Activated CD4-positive, alpha-beta T cell treated with anti-CD3 and anti-CD28 coated beads for 48 hours (primary cell): ENCODE measurements around the gene ZNF521.

Source experiments
- DNase-seq: peaks from one replicate; pipeline ENCODE4 v3.0.0-alpha.2; 2020

The ZNF521 gene

GRCh38 chr18:25335062-25335461 lies 16.9 kb downstream of the ZNF521 start:
- no peak for DNase-seq

GRCh38 chr18:25334588-25334987 lies 17.4 kb downstream of the ZNF521 start:
- no peak for DNase-seq

- DNase-seq, result no peak
Observed at GRCh38 chr18:25332002-25332401, 20.0 kb downstream of the ZNF521 start.

- DNase-seq, result no peak
Observed at GRCh38 chr18:25329783-25330182, 22.2 kb downstream of the ZNF521 start.

- no peak for DNase-seq
Observed at GRCh38 chr18:25327584-25327983, 24.4 kb downstream of the ZNF521 start.

GRCh38 chr18:25326361-25326952 lies 25.5 kb downstream of the ZNF521 start:
- no peak for DNase-seq

GRCh38 chr18:25322806-25323205 lies 29.2 kb downstream of the ZNF521 start:
- no peak for DNase-seq

GRCh38 chr18:25316381-25317018 lies 35.5 kb downstream of the ZNF521 start:
- DNase-seq, result no peak

GRCh38 chr18:25314838-25315190 lies 37.2 kb downstream of the ZNF521 start:
- DNase-seq, result no peak

GRCh38 chr18:25314151-25314837 lies 37.7 kb downstream of the ZNF521 start:
- no peak for DNase-seq

GRCh38 chr18:25313268-25313667 lies 38.7 kb downstream of the ZNF521 start:
- no peak for DNase-seq

- DNase-seq, result no peak
Observed at GRCh38 chr18:25310045-25310444, 41.9 kb downstream of the ZNF521 start.

- no peak for DNase-seq
Observed at GRCh38 chr18:25308381-25308780, 43.6 kb downstream of the ZNF521 start.

- no peak for DNase-seq
Observed at GRCh38 chr18:25307192-25307591, 44.8 kb downstream of the ZNF521 start.

GRCh38 chr18:25306671-25307070 lies 45.3 kb downstream of the ZNF521 start:
- DNase-seq, result no peak

- no peak for DNase-seq
Observed at GRCh38 chr18:25305584-25305983, 46.4 kb downstream of the ZNF521 start.

- no peak for DNase-seq
Observed at GRCh38 chr18:25300492-25300891, 51.5 kb downstream of the ZNF521 start.

- DNase-seq, result no peak
Observed at GRCh38 chr18:25299426-25300300, 52.3 kb downstream of the ZNF521 start.

- DNase-seq, result no peak
Observed at GRCh38 chr18:25298853-25299274, 53.1 kb downstream of the ZNF521 start.

- DNase-seq, result no peak
Observed at GRCh38 chr18:25295624-25296138, 56.3 kb downstream of the ZNF521 start.

- DNase-seq, result no peak
Observed at GRCh38 chr18:25291150-25291549, 60.8 kb downstream of the ZNF521 start.

GRCh38 chr18:25289001-25289631 lies 62.9 kb downstream of the ZNF521 start:
- no peak for DNase-seq
